K562 (cell line): ENCODE measurements around the gene RNF213. TPM values are rescaled to one million over a fixed set of nuclear protein-coding genes. Genes with fewer than 3 reads are reported as not detected.

Experiments
- CUX1 ChIP-seq: fragments of 200-800 bp; sonication (Bioruptor generic); IDR thresholded peaks from 2 replicates; pipeline ENCODE4 v1.6.1; 2016; ENCODE audit warnings: missing genetic modification characterization, missing compliant biosample characterization
- CXXC5 ChIP-seq: fragments of 250-450 bp; sonication (Bioruptor Pico); IDR thresholded peaks from 2 replicates; pipeline ENCODE4 v1.8.0; 2022; ENCODE audit warnings: inconsistent platforms, mild to moderate bottlenecking, moderate library complexity
- EGR1 ChIP-seq: fragments of 450-650 bp; conservative IDR thresholded peaks from 2 replicates; pipeline ENCODE4 v1.6.1; 2017; ENCODE audit warnings: mild to moderate bottlenecking
- EP300 ChIP-seq: IDR thresholded peaks from 2 replicates; pipeline ENCODE4 v1.6.1; 2012; ENCODE audit warnings: low read length, improper control_type of control experiment
- KLF1 ChIP-seq: fragments of 450-650 bp; IDR thresholded peaks from 2 replicates; pipeline ENCODE4 v1.6.1; 2016; ENCODE audit warnings: missing genetic modification characterization, missing compliant biosample characterization
- MLLT1 ChIP-seq, 2 experiments: fragments of 450-650 bp; IDR thresholded peaks; 2 replicates each; pipeline ENCODE4 v1.6.1; 2016
- NR2C2 ChIP-seq, 2 experiments: fragments of 200-800 bp in 1 of 2; sonication (Bioruptor generic) in 1 of 2; sonication (generic) in 1 of 2; formaldehyde crosslinking in 1 of 2; IDR thresholded peaks; 2 replicates each; pipeline versions ENCODE4 v1.6.1 to v1.8.0; 2016 to 2022; ENCODE audit warnings: mild to moderate bottlenecking in 1 of 2, missing compliant biosample characterization in 1 of 2, missing genetic modification characterization in 1 of 2, missing genetic modification reagents in 1 of 2
- PHF20 ChIP-seq: fragments of 450-650 bp; IDR thresholded peaks from 2 replicates; pipeline ENCODE4 v1.6.1; 2018; ENCODE audit not compliant: partially characterized antibody
- PRPF4 ChIP-seq: fragments of 200-400 bp; formaldehyde crosslinking; IDR thresholded peaks from one replicate; pipeline ENCODE4 v1.6.1; 2017; ENCODE audit warnings: low read length, low read depth, mild to moderate bottlenecking; ENCODE audit not compliant: insufficient read depth, poor library complexity, severe bottlenecking
- RBM34 ChIP-seq: fragments of 200-400 bp; formaldehyde crosslinking; IDR thresholded peaks from 2 replicates; pipeline ENCODE4 v1.6.1; 2018; ENCODE audit warnings: low read length, borderline replicate concordance; ENCODE audit not compliant: insufficient read depth
- SMARCC2 ChIP-seq: fragments of 450-650 bp; IDR thresholded peaks from 2 replicates; pipeline ENCODE4 v1.6.1; 2017; ENCODE audit warnings: antibody characterized with exemption, moderate library complexity, mild to moderate bottlenecking, low read depth
- TSC22D4 ChIP-seq: fragments of 450-650 bp; IDR thresholded peaks from 2 replicates; pipeline ENCODE4 v1.6.1; 2016; ENCODE audit warnings: missing genetic modification characterization, missing biosample characterization, control low read depth
- ZFPM2 ChIP-seq: fragments of 250-450 bp; sonication (Bioruptor Pico); IDR thresholded peaks from 2 replicates; pipeline ENCODE4 v1.5.1; 2022; ENCODE audit warnings: mild to moderate bottlenecking
- ZNF121 ChIP-seq: sonication (generic); formaldehyde crosslinking; conservative IDR thresholded peaks from 2 replicates; pipeline ENCODE4 v1.8.0; 2022; ENCODE audit warnings: missing genetic modification reagents
- polyA plus RNA-seq, 8 experiments: library from polyadenylated mRNA; depleted of rRNA in 4 of 8; stranded (reverse) in 5 of 8; unstranded in 3 of 8; fragments of >200 nt; fragmentation: Nextera tagmentation in 2 of 8; fragmentation: Illumina TruSeq in 1 of 8; extraction: Ambion mirVana in 2 of 8; extraction: Trizol in 1 of 8; gene quantifications; 2 replicates each; pipeline versions ENCODE4 v1.2.1 to v1.2.3, GENCODE V29; 2011 to 2014; ENCODE audit warnings: inconsistent platforms in 1 of 8, missing spikeins in 1 of 8
- total RNA-seq, 7 experiments: library from RNA; depleted of rRNA in 6 of 7; stranded (reverse); fragments of >200 nt in 6 of 7; fragmentation: Illumina TruSeq in 2 of 7; extraction: Trizol in 2 of 7; gene quantifications; 2 replicates each; pipeline versions ENCODE4 v1.2.1 to v1.2.3, GENCODE V29; 2011 to 2021; ENCODE audit warnings: low replicate concordance in 1 of 7
- TF ChIP-seq, protein P1 (sequence below), 2 experiments: IDR thresholded peaks; 2 replicates each; pipeline ENCODE4 v1.6.1; 2012; ENCODE audit warnings: improper control_type of control experiment in 2 of 2, low read depth in 2 of 2, low read length in 2 of 2, borderline replicate concordance in 1 of 2
- TF ChIP-seq, protein P2 (sequence below): sonication (generic); formaldehyde crosslinking; IDR thresholded peaks from 2 replicates; pipeline ENCODE4 v1.5.0; 2020; ENCODE audit warnings: missing genetic modification reagents

Gene RNF213
- total and polyA plus RNA-seq, 9 of the 15 experiments (the other 6 are each of a cell fraction or from before 2014, with no cell fraction given) = 5.3 to 33.6 (median 17.9) TPM

DNA sequence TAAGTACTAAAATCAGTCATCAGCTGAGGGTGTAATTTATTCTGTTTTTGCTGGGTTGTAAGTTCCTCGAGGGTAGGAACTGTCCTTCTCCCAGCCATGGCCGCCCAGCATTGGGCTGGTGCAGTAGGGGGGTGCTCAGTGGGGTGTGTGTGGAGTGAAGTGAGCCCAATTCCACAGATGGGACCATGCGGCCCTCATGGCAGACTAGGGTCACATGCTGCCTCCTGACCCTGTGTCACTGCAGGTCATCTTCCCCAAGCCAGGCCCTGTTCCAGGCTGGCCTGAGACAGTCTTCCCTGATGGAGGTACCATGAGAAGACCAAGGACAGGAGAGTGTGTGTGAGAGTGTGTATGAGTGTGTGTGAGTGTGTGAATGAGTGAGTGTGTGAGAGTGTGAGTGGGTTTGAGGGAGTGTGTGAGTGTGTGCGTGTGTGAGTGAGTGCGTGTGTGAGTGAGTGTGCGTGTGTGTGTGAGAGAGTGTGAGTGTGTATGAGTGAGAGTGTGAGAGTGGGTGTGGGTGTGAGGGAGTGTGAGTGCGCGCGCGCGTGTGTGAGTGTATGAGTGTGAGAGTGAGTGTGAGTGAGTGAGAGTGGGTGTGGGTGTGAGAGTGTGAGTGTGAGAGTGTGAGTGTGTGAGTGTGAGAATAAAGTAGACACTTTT lies 36.7 kb upstream of the RNF213 start (continued):
- TF ChIP-seq, protein P1, sequence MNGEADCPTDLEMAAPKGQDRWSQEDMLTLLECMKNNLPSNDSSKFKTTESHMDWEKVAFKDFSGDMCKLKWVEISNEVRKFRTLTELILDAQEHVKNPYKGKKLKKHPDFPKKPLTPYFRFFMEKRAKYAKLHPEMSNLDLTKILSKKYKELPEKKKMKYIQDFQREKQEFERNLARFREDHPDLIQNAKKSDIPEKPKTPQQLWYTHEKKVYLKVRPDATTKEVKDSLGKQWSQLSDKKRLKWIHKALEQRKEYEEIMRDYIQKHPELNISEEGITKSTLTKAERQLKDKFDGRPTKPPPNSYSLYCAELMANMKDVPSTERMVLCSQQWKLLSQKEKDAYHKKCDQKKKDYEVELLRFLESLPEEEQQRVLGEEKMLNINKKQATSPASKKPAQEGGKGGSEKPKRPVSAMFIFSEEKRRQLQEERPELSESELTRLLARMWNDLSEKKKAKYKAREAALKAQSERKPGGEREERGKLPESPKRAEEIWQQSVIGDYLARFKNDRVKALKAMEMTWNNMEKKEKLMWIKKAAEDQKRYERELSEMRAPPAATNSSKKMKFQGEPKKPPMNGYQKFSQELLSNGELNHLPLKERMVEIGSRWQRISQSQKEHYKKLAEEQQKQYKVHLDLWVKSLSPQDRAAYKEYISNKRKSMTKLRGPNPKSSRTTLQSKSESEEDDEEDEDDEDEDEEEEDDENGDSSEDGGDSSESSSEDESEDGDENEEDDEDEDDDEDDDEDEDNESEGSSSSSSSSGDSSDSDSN (IDR thresholded peaks at IDR 0.05; ENCODE audit: borderline replicate concordance in 1 of 2, low read depth in 2 of 2, low read length in 2 of 2) = no peak
- no peak for TF ChIP-seq ZNF121 (CRISPR knock-in tag)
- peak in 1 of 2 experiments; percentile 33; a peak in 1 of 4 replicates for TF ChIP-seq MLLT1 (IDR thresholded peaks at IDR 0.05)
- TF ChIP-seq, protein P2, sequence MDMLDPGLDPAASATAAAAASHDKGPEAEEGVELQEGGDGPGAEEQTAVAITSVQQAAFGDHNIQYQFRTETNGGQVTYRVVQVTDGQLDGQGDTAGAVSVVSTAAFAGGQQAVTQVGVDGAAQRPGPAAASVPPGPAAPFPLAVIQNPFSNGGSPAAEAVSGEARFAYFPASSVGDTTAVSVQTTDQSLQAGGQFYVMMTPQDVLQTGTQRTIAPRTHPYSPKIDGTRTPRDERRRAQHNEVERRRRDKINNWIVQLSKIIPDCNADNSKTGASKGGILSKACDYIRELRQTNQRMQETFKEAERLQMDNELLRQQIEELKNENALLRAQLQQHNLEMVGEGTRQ = no peak
- TF ChIP-seq TSC22D4 (tag) = no peak
- TF ChIP-seq ZFPM2 (CRISPR knock-in tag) = no peak
- no peak for TF ChIP-seq PHF20
- TF ChIP-seq CUX1 (CRISPR knock-in tag) = no peak
- no peak for TF ChIP-seq KLF1 (tag)
- no peak for TF ChIP-seq CXXC5
- no peak for TF ChIP-seq SMARCC2
- TF ChIP-seq RBM34 = no peak
- no peak for TF ChIP-seq PRPF4
- no peak; the same call in 1 of the 2 replicates for TF ChIP-seq EGR1
- TF ChIP-seq EP300 = no peak
- peak; percentile 28; the same call in 1 of the 2 replicates for TF ChIP-seq NR2C2 (CRISPR knock-in tag; IDR thresholded peaks at IDR 0.05)
- TF ChIP-seq NR2C2 (tag; IDR thresholded peaks at IDR 0.05) = peak; percentile 17; the same call in 1 of the 2 replicates
